AG04449 (cell line): Measurements from ENCODE around the gene KIF21B.
"Not testable (repeated sequence)": the region's sequence is repeated elsewhere in the genome, so short reads cannot be mapped to it uniquely, and the experiment has no call there.

Source experiments
- CTCF ChIA-PET: fragments of 350-600 bp; formaldehyde crosslinking; extraction: SDS; loops from one replicate; lab custom pipeline; 2021; ENCODE audit warnings: antibody characterized with exemption; lab: Yijun Ruan, JAX
- POLR2A ChIA-PET: fragments of 400-600, 350-600 bp; formaldehyde crosslinking; extraction: SDS; loops from one replicate; lab custom pipeline; 2020; ENCODE audit warnings: antibody characterized with exemption, inconsistent platforms; lab: Yijun Ruan, JAX
- DNase-seq: peaks from one replicate; pipeline ENCODE4 v3.0.0-alpha.2; 2010; ENCODE audit warnings: low read depth, low spot score
- H3K4me3 ChIP-seq: 2 replicates; pipeline ENCODE4 v1.5.1; 2011; ENCODE audit warnings: low read depth, mild to moderate bottlenecking, control low read depth, low read length
- TF ChIP-seq, protein P1 (sequence below): IDR thresholded peaks from one replicate; pipeline ENCODE4 v1.5.1; 2011; ENCODE audit warnings: mild to moderate bottlenecking, moderate library complexity, low read length, control low read depth, inconsistent platforms; ENCODE audit not compliant: insufficient read depth; ENCODE audit errors: missing control alignments

KIF21B gene

DNA sequence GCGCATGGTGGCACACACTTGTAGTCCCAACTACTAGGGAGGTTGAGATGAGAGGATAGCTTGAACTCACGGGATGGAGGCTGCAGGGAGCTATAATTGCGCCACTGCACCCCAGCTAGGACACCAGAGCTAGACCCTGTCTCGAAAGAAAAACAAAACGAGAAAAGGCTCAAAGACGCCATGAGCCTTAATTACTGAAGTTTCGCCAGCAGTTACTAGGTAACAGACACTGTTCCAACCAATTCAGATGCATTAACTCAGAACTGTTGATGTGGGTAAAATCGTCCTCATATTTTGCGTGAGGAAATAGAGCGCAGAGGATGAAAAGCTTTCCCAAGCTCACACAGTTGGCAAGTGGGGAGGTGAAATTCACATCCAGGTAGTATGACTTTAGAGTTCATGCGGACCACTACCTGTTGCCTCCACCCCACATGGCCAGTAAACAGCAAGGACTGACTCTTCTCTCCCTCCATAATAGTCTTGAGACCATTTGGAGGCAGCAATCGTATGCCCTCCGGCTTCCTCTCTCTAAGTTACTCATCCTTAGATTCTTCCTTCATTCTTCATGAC lies 88.8 kb downstream of the KIF21B start:
- ChIA-PET CTCF (no interaction called here), POLR2A (no interaction called here)
- TF ChIP-seq, protein P1, sequence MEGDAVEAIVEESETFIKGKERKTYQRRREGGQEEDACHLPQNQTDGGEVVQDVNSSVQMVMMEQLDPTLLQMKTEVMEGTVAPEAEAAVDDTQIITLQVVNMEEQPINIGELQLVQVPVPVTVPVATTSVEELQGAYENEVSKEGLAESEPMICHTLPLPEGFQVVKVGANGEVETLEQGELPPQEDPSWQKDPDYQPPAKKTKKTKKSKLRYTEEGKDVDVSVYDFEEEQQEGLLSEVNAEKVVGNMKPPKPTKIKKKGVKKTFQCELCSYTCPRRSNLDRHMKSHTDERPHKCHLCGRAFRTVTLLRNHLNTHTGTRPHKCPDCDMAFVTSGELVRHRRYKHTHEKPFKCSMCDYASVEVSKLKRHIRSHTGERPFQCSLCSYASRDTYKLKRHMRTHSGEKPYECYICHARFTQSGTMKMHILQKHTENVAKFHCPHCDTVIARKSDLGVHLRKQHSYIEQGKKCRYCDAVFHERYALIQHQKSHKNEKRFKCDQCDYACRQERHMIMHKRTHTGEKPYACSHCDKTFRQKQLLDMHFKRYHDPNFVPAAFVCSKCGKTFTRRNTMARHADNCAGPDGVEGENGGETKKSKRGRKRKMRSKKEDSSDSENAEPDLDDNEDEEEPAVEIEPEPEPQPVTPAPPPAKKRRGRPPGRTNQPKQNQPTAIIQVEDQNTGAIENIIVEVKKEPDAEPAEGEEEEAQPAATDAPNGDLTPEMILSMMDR, result no peak
- no peak for DNase-seq
- no peak overlapping the region for H3K4me3 ChIP-seq

DNA sequence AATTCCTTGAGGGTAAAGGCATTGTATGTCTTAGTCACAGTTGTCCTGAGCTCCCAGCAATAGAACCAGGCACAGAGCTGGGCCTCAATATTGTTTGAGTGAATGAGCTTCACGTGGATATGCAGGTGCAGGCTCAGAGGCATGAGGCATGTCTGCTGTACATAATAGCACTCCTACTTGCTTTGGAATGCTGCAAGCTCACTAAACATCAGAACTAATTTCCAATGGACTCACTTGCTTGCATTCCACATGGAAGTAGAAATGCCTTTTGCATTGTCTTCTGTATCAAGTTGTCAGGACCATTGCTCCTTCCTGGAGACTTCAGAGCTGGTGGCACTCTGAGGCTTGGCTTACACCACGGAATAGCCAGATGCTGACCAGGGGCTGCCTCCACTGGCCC lies 91.7 kb downstream of the KIF21B start:
- ChIA-PET POLR2A (no interaction called here), CTCF (no interaction called here)

DNA sequence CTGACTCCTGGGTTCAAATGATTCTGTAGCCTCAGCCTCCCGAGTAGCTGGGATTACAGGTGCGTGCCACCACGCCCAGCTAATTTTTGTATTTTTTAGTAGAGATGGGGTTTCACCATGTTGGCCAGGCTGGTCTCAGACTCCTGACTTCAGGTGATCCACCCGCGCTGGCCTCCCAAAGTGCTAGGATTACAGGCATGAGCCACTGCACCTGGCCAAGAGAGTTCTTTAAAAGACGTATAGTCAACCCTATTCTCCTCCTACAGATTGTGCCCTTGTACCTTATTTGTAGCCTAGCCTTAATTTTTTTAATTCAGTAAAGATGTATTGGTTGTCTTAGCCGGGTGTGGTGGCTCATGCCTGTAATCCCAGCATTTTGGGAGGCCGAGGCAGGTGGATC lies 93.2 kb downstream of the KIF21B start:
- CTCF ChIA-PET, DNase-seq, POLR2A ChIA-PET, H3K4me3 ChIP-seq: not testable (repeated sequence)

More for the DNA sequence above, 91.7 kb downstream of the KIF21B start:
- H3K4me3 ChIP-seq, result no peak overlapping the region
- TF ChIP-seq, protein P1, result no peak
- DNase-seq, result no peak

DNA sequence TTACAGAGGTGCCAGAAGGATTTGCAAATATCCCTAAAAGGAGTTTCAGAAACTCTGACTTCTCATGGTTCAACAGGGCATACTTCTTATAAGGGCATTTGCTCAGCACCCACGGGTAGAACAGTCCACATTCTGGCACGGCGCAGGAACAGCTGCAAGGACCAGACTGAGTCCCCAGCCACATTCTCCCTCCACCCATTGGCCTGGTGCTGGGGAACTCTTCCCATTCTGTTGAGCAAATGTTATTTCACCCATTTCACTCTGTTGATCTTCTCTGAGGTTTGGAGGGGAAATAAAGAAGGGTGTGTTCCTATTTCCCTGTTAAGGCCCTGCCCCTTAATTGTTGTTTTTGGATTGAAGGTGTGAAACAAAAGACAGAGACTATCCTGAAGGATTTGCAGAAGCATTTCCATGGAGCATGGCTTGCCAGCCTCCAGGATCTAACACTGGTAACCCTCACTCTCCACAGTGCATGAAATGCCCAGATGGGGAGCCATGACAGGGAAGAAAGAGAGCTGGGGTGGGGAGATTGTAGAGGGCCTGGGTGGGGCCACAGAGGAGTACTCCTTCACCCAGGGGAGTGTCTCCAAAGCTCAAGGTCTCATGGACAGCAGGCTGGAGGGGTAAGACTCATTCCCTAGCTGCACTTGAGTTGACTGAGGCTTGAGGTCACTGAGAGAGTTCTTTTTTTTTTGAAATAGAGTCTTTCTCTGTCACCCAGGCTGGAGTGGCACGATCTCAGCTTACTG lies 93.8 kb downstream of the KIF21B start:
- ChIA-PET POLR2A (no interaction called here), CTCF (no interaction called here)
- DNase-seq, result no peak
- TF ChIP-seq, protein P1, result no peak
- H3K4me3 ChIP-seq, result no peak overlapping the region

DNA sequence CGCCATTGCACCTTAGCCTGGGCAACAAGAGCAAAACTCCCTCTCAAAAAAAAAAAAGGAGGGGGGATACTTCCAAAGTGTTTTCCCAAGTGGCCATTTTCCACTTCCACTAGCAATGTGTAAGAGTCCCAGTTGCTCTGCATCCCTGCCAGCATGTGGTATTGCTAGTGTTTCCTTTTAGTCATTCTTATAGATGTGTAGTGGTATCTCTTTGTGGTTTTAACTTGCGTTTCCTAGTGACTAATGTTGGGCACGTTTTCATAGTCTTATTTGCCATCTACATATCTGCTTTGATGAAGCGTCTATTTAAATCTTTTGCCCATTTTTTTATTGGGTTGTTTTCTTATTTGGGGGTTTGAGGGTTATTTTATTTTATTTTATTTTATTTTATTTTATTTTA lies 97.7 kb downstream of the KIF21B start:
- TF ChIP-seq, protein P1, result no peak
- ChIA-PET POLR2A (no interaction called here), CTCF (no interaction called here)
- no peak for DNase-seq
- no peak overlapping the region for H3K4me3 ChIP-seq

DNA sequence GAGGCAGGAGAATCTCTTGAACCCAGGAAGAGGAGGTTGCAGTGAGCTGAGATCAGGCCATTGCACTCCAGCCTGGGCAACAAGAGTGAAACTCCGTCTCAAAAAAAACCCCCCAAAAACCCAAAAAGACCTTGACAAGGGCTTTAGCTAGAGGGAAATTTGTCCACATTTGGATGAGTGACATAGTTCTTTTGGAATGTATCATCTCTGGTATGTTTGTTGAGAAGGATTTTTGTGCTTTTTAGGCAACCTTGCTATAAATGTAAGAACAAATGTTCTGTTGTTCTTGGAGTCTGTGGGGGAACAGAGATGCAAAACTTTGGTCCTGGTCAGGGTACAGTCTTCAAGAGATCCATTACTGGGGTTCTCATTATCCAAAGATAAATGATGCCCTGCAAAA lies 99.9 kb downstream of the KIF21B start:
- TF ChIP-seq, protein P1, result no peak
- ChIA-PET POLR2A (no interaction called here), CTCF (interaction anchor here (2.7 kb wide), 1 partner anchor 48 kb away, joined by 10 read pairs; no protein-coding TSS in a partner anchor)
- no peak for DNase-seq
- H3K4me3 ChIP-seq, result no peak overlapping the region
